Aorta (tissue), 5 donors: ENCODE data around the gene ARHGAP22. TPM values are rescaled to one million over a fixed set of nuclear protein-coding genes. Genes with fewer than 3 reads are reported as not detected.

Experiments used
- ATAC-seq: fragments of 200-7000 bp; cut with Tn5 transposase; one replicate; pipeline ENCODE4 v1.9.1; 2022; ENCODE audit warnings: moderate library complexity; ENCODE audit not compliant: low FRiP score
- DNase-seq, 2 donors: peaks; one replicate each; pipeline ENCODE4 v3.0.0-alpha.2; 2020
- H3K27ac ChIP-seq, 2 donors: one replicate each; pipeline ENCODE4 v1.5.1; 2013; ENCODE audit warnings: low read length in 2 of 2, mild to moderate bottlenecking in 2 of 2, moderate library complexity in 2 of 2, control low read depth in 1 of 2, inconsistent platforms in 1 of 2, low read depth in 1 of 2
- H3K27me3 ChIP-seq, 2 donors: one replicate each; pipeline ENCODE4 v1.6.1; 2013; ENCODE audit warnings: control low read depth in 1 of 2, low read length in 1 of 2, mild to moderate bottlenecking in 1 of 2, moderate library complexity in 1 of 2; ENCODE audit not compliant: insufficient read depth in 2 of 2, control insufficient read depth in 1 of 2
- H3K36me3 ChIP-seq, 2 donors: one replicate each; pipeline ENCODE4 v1.6.1; 2013; ENCODE audit warnings: control low read depth in 1 of 2, low read length in 1 of 2, mild to moderate bottlenecking in 1 of 2; ENCODE audit not compliant: insufficient read depth in 2 of 2, control insufficient read depth in 1 of 2
- H3K4me1 ChIP-seq, 2 donors: one replicate each; pipeline ENCODE4 v1.6.1; 2013; ENCODE audit warnings: low read length in 2 of 2, control low read depth in 1 of 2, mild to moderate bottlenecking in 1 of 2, moderate library complexity in 1 of 2; ENCODE audit not compliant: insufficient read depth in 2 of 2, control insufficient read depth in 1 of 2
- H3K4me3 ChIP-seq, 2 donors: one replicate each; pipeline ENCODE4 v1.5.1; 2013; ENCODE audit warnings: low read length in 2 of 2, control low read depth in 1 of 2, mild to moderate bottlenecking in 1 of 2
- H3K9me3 ChIP-seq: one replicate; pipeline ENCODE4 v1.6.1; 2013; ENCODE audit warnings: mild to moderate bottlenecking, low read length; ENCODE audit not compliant: control insufficient read depth
- WGBS, 2 donors: extraction: QIAGEN DNeasy Blood & Tissue Kit; methylation state at CpG; one replicate each; pipeline ENCODE4 v1.1.7; 2013; 5-methylcytosine and 5-hydroxymethylcytosine counted together
- intact Hi-C, 2 donors: fragments of 100-400 bp; cut with DNase I; formaldehyde crosslinking; loops; one replicate each; pipeline versions ENCODE4 v1.14.2 to v1.15.0; 2022
- polyA plus RNA-seq, 2 donors: library from polyadenylated mRNA; stranded (reverse); fragments of 200-250 nt; gene quantifications; one replicate each; pipeline ENCODE4 v1.2.3, GENCODE V29; 2013
- total RNA-seq, 2 donors: library from RNA; stranded (reverse); fragmentation: NEBNext Ultra II Directional; extraction: Animal tissue kit (Norgen Biotek cat#: 25700); gene quantifications; one replicate each; pipeline ENCODE4 v1.2.1, GENCODE V29; 2021
- donor health status: healthy with polysubstance abuse.
- donor health status: Bipolar disorder and iron deficiency.
- donor health status: DM: no; HTN: no; CAD: no.
- donor health status: DM: no; HTN: no; CAD: no.
- donor health status: DM: yes; HTN: yes; CAD: no.

The ARHGAP22 gene
- total and polyA plus RNA-seq, 4 donors: 6.1 to 29.1 (median 17.1) TPM

DNA sequence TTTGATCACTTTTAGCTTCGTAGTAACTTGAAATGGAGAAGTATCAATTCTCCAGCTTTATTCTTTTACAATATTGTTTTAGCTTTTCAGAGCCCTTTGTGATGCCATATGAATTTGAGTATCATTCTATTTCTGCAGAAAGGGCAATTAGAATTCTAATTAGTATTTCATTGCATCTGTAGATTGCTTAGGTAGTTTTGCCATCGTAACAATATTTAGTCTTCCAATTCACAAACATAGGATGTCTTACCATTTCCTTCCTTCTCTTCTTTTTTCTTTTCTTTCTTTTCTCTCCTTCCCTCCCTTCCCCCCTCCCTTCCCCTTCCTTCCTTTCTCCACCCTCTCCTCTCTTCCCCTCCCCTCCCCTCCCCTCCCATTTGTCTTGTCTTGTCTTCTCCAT, 193.4 kb downstream of the ARHGAP22 start:
- Histone ChIP-seq H3K9me3 (no peaks in the 10 kb centered on the region), H3K27me3 (no peaks in the 10 kb centered on the region), H3K36me3 (no peaks in the 10 kb centered on the region), H3K27ac (no peak overlapping the region), H3K4me1 (no peaks in the 10 kb centered on the region), H3K4me3 (no peak overlapping the region)
- ATAC-seq (no peak), DNase-seq (no peak)
- WGBS, 2 donors: 98 to 99% methylated on average over 2 of the region's 2 CpGs
- intact Hi-C loops: no loop called here

DNA sequence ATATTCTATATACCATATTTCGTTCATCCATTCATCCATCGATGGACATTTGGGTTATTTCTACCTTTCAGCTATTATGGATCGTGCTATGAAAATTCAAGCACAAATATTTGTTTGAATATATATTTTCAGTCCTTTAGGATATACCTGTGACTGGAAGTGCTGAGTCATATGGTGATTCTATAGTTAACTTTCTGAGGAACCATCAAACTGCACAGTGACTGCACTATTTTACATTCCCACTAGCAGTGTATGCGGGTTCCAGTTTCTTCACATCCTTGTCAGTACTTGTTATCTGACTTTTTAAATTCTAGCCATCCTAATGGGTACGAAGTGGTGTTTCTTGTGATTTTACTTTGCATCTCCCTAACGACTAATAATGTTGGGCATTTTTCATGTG, 194.4 kb downstream of the ARHGAP22 start:
- Histone ChIP-seq H3K27ac (no peak overlapping the region), H3K36me3 (no peaks in the 10 kb centered on the region), H3K4me1 (no peaks in the 10 kb centered on the region), H3K9me3 (no peaks in the 10 kb centered on the region), H3K27me3 (no peaks in the 10 kb centered on the region), H3K4me3 (no peak overlapping the region)
- DNase-seq (no peak), ATAC-seq (no peak)
- 96 to 97% methylated on average over 6 of the region's 6 CpGs for WGBS, 2 donors
- intact Hi-C loops: no loop called here

DNA sequence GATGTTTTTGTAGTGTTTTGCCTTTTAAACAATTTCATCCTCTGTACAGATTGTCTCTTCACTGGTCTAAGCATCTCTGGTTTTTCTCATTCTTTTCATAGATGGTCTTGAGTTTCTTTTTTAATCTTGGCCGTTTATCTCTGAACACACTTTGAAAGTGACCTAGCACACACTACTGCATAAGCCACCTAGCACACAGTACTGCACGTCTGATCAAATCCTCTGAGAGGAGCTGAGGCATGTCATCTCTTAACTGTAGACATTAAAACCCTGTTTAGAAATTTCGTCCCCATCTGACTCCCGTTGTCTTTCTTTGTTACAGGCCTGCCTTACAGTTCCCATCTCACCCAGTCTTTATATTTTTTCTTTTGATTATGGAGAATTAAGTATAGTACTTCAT, 198.2 kb downstream of the ARHGAP22 start:
- Histone ChIP-seq H3K27me3 (no peaks in the 10 kb centered on the region), H3K9me3 (no peaks in the 10 kb centered on the region), H3K36me3 (no peaks in the 10 kb centered on the region), H3K4me1 (no peaks in the 10 kb centered on the region), H3K4me3 (no peak overlapping the region), H3K27ac (no peak overlapping the region)
- DNase-seq (no peak), ATAC-seq (no peak)
- 92 to 94% methylated on average over 4 of the region's 4 CpGs for WGBS, 2 donors
- intact Hi-C loops: no loop called here

GRCh38 chr10:48406204-48406603, 198.7 kb downstream of the ARHGAP22 start:
- Histone ChIP-seq H3K9me3 (no peaks in the 10 kb centered on the region), H3K36me3 (no peaks in the 10 kb centered on the region), H3K27ac (no peak overlapping the region), H3K4me3 (no peak overlapping the region), H3K27me3 (no peaks in the 10 kb centered on the region), H3K4me1 (no peaks in the 10 kb centered on the region)
- ATAC-seq (no peak), DNase-seq (no peak)
- intact Hi-C loops: no loop called here
- WGBS, 2 donors: 65 to 85% methylated on average over 3 of the region's 3 CpGs

GRCh38 chr10:48404646-48405045, 200.2 kb downstream of the ARHGAP22 start:
- DNase-seq (no peak), ATAC-seq (no peak)
- Histone ChIP-seq H3K9me3 (no peaks in the 10 kb centered on the region), H3K4me1 (no peaks in the 10 kb centered on the region), H3K36me3 (no peaks in the 10 kb centered on the region), H3K27ac (no peak overlapping the region), H3K27me3 (no peaks in the 10 kb centered on the region), H3K4me3 (no peak overlapping the region)
- intact Hi-C loops: no loop called here
- WGBS, 2 donors: 89 to 92% methylated on average over 4 of the region's 4 CpGs

GRCh38 chr10:48400850-48401220, 204.0 kb downstream of the ARHGAP22 start:
- 94 to 98% methylated on average over 1 of the region's 1 CpG for WGBS, 2 donors
- Histone ChIP-seq H3K4me3 (no peak overlapping the region), H3K36me3 (no peaks in the 10 kb centered on the region), H3K27ac (no peak overlapping the region), H3K9me3 (no peaks in the 10 kb centered on the region), H3K27me3 (no peaks in the 10 kb centered on the region), H3K4me1 (no peaks in the 10 kb centered on the region)
- no peak for DNase-seq
- no peak for ATAC-seq
- intact Hi-C loops: no loop called here

DNA sequence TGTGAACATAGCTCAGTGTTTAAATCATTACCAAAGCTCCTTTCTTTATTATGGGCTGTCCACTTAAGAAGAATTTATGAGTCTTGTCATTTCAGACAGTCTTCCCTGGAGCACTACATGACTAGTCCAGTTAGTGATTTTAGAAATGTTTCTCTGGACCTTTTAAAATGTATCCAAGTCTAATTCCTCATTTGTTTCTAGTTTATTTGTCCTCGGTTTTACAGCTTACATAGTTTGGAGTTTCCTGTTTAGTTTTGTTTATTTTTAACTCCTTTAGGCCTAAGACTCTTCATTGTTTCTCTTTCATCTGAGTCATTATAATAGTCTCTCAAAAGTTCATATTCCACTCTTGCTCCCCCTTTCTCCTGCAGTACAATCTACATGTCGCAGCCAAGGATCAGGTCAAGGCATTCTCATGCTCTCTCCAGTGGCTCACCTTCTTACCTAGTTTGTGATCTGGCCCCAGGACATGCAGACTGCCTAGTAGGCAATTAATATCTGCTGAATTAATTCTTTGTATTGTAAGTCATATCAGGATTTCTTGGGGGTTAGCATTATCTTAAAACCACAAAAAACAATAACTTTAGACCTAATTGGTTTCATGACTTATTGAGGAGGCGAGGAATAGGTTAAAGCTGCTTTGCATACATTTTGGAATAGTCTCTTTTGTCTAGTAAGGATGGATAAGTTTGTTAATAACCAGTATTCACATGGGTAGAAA, 204.6 kb downstream of the ARHGAP22 start:
- ATAC-seq (no peak), DNase-seq (no peak)
- Histone ChIP-seq H3K4me1 (no peaks in the 10 kb centered on the region), H3K9me3 (no peaks in the 10 kb centered on the region), H3K36me3 (no peaks in the 10 kb centered on the region), H3K4me3 (no peak overlapping the region), H3K27me3 (no peaks in the 10 kb centered on the region), H3K27ac (no peak overlapping the region)
- intact Hi-C loops: no loop called here
- WGBS, 2 donors: 54 to 70% methylated on average over 3 of the region's 3 CpGs

DNA sequence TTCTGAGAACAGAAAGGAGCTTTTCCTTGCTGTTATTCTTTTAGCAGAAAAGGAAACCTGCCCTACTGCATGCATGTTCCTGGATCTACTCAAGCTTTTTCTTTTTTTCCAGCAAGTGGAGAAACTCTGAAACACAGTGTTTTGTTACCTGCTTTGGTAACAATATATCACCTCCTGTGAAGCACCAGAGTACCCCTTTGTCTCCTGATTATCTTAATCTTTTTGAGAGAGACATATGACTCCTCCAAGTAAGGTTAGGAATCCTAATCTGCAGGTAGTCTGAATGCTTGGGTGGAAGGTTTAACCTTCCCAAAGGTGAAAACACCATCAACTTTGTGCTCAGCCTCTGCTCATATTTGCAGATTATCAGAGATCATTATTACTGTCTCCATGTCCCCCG, 205.3 kb downstream of the ARHGAP22 start:
- WGBS, 2 donors: 93 to 97% methylated on average over 1 of the region's 1 CpG
- H3K4me1 ChIP-seq: no peaks in the 10 kb centered on the region
- no peak overlapping the region for H3K27ac ChIP-seq
- no peaks in the 10 kb centered on the region for H3K27me3 ChIP-seq
- DNase-seq (no peak), ATAC-seq (no peak)
- no peaks in the 10 kb centered on the region for H3K9me3 ChIP-seq
- H3K36me3 ChIP-seq: no peaks in the 10 kb centered on the region
- H3K4me3 ChIP-seq: no peak overlapping the region
- intact Hi-C loops: no loop called here

GRCh38 chr10:48399056-48399541, 205.8 kb downstream of the ARHGAP22 start:
- Histone ChIP-seq H3K4me3 (no peak overlapping the region), H3K27ac (no peak overlapping the region), H3K9me3 (no peaks in the 10 kb centered on the region), H3K27me3 (no peaks in the 10 kb centered on the region), H3K36me3 (no peaks in the 10 kb centered on the region), H3K4me1 (no peaks in the 10 kb centered on the region)
- no peak for DNase-seq
- ATAC-seq: no peak
- intact Hi-C loops: no loop called here
- WGBS, 2 donors: 83 to 84% methylated on average over 5 of the region's 5 CpGs
